HEK293 (cell line): ENCODE measurements around the gene ADAMTS17.

Source experiments
- CTCF ChIP-seq: fragments of 450-650 bp; formaldehyde crosslinking; IDR thresholded peaks from 2 replicates; pipeline ENCODE4 v1.5.1; 2016; ENCODE audit warnings: missing biosample characterization, missing genetic modification characterization
- MYNN ChIP-seq: fragments of 450-650 bp; formaldehyde crosslinking; IDR thresholded peaks from 2 replicates; pipeline ENCODE4 v1.5.1; 2016; ENCODE audit warnings: missing biosample characterization, missing genetic modification characterization, borderline replicate concordance

GRCh38 chr15:100292010-100292409, 49.8 kb downstream of the ADAMTS17 start:
- no peak for TF ChIP-seq CTCF
- no peak for TF ChIP-seq MYNN
